Mesodermal cell (in vitro differentiated cells): ENCODE results near the gene MAN2A2.
"Not testable (repeated sequence)": the region's sequence is repeated elsewhere in the genome, so short reads cannot be mapped to it uniquely, and the experiment has no call there.

ENCODE experiments used
- H3K27ac ChIP-seq: 2 replicates; pipeline ENCODE4 v1.7.0; 2013; ENCODE audit warnings: mild to moderate bottlenecking, low read depth, low read length, moderate library complexity; ENCODE audit not compliant: severe bottlenecking
- H3K36me3 ChIP-seq: 2 replicates; pipeline ENCODE4 v1.7.1; 2013; ENCODE audit warnings: mild to moderate bottlenecking, low read length, moderate library complexity; ENCODE audit not compliant: control insufficient read depth, insufficient read depth
- H3K4me1 ChIP-seq: one replicate; pipeline ENCODE4 v1.7.1; 2013; ENCODE audit warnings: mild to moderate bottlenecking, low read length; ENCODE audit not compliant: insufficient read depth, control insufficient read depth, poor library complexity, severe bottlenecking
- H3K4me3 ChIP-seq: 2 replicates; pipeline ENCODE4 v1.7.0; 2013; ENCODE audit warnings: low read length, control low read depth, mild to moderate bottlenecking; ENCODE audit not compliant: insufficient read depth, poor library complexity, severe bottlenecking; ENCODE audit errors: extremely low read depth
- H3K9me3 ChIP-seq: 2 replicates; pipeline ENCODE4 v1.7.1; 2013; ENCODE audit warnings: mild to moderate bottlenecking, low read length, moderate library complexity; ENCODE audit not compliant: control insufficient read depth
- WGBS, 2 experiments: methylation state at CpG; one replicate each; pipeline ENCODE4 v1.1.5; 2013; ENCODE audit warnings: missing lambda C conversion rate in 2 of 2; ENCODE audit not compliant: insufficient coverage in 2 of 2; 5-methylcytosine and 5-hydroxymethylcytosine counted together

Gene MAN2A2

DNA sequence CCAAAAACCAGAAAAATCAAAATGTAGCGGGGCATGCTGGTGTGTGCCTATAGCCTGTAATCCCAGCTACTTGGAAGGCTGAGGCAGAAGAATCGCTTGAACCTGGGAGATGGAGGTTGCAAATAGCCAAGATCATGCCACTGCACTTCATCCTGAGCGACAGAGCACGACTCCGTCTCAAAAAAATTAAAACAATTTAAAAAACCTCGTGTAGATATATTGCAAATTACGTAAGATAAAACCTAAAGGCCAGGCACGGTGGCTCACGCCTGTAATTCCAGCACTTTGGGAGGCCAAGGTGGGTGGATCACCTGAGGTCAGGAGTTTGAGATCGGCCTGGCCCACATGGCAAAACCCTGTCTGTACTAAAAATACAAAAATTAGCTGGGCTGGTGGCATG is 23.7 kb downstream of the MAN2A2 start:
- not testable (repeated sequence) for H3K27ac ChIP-seq, H3K36me3 ChIP-seq, H3K4me3 ChIP-seq, H3K9me3 ChIP-seq, H3K4me1 ChIP-seq
- 95 to 96% methylated on average over 9 of the region's 10 CpGs for WGBS, 2 experiments

DNA sequence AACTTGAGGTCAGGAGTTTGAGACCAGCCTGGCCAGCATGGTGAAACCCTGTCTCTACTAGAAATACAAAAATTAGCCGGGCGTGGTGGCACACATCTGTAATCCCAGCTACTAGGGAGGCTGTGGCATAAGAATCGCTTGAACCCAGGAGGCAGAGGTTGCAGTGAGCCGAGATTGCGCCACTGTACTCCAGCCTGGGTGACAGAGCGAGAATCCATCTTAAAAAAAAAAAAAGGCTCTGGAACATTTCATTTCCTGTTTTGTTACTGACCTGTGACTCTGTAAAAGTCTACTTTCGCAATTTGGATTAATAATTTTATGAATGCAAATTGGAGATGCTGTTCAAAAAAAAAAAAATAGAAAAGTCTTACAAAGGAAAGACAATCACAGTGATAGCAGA is 25.0 kb downstream of the MAN2A2 start:
- WGBS, 2 experiments = 87 to 93% methylated on average over 4 to 6 of the region's 7 CpGs
- H3K4me3 ChIP-seq, H3K36me3 ChIP-seq, H3K9me3 ChIP-seq, H3K27ac ChIP-seq, H3K4me1 ChIP-seq: not testable (repeated sequence)

DNA sequence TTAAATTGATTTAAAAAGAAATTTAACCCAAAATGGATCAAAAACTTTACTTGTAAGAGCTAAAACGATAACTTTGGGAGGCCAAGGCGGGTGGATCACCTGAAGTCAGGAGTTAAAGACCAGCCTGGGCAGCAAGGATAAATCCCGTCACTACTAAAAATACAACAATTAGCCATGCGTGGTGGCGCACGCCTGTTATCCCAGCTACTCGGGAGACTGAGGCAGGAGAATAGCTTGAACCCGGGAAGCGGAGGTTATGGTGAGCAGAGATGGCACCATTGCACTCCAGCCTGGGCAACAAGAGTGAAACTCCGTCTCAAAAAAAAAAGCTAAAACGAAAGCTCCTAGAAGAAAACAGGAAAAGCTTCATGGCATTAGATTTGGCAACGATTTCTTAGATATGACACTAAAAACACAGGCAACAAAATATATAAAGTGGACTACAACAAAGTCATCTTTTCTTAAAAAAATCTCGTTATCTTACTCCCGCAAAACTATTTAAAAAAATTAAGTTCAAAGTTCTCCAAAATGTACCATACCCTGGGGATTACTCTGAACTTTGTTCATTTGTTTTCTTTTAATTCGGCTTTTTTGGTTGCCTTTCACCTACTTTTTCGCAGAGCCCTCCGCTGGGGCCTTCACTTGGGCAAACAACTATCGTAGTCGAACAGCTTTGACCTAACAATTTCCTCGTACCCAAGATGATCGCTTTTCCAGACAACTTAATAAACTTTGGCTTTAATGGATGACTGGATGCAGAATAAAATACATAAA is 26.3 kb downstream of the MAN2A2 start:
- H3K4me1 ChIP-seq = peaks cover 4% of the 10 kb centered on the region
- 95 to 96% methylated on average over 16 of the region's 21 CpGs for WGBS, 2 experiments
- H3K36me3 ChIP-seq = no peaks in the 10 kb centered on the region
- no peak overlapping the region for H3K4me3 ChIP-seq
- no peak overlapping the region for H3K27ac ChIP-seq
- H3K9me3 ChIP-seq = no peaks in the 10 kb centered on the region

DNA sequence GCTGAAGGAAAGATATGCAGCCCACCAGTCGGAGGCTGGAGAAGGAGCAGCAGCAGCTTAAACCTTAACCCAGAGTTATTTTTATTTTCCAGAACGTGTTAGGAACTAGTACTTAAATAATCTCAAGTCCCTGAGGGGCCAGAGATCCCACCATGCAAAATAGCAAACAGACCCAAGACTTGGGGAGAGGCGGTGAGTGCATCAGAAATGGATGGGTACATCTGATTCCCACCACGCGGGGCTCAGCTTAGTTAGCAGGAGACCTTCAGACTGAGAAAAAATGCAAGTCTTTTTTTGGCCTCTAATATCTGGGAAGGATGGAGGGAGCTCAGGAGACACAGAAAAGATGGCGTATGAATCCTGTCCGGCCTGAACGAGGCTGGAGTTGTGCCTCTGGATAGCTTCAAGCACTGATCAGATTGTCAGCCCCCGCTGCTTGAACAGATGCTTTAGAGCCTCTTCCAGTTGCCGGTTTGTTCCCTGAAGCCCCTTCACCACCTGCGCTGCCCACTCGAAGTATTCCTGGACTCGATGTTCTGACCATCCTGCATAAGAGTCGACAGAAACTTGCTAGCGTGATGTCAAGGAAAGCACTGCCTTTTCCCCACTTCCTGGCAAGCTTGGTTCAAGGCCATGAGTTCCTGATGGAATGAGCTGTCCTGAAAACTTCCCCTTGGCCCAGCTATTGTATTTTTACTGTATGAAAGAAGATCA is 27.9 kb downstream of the MAN2A2 start:
- Histone ChIP-seq H3K4me3 (peak overlapping the region; percentile 81), H3K9me3 (no peaks in the 10 kb centered on the region), H3K4me1 (peaks cover 9% of the 10 kb centered on the region), H3K27ac (no peak overlapping the region), H3K36me3 (no peaks in the 10 kb centered on the region)
- WGBS, 2 experiments = 94 to 95% methylated on average over 14 of the region's 15 CpGs

DNA sequence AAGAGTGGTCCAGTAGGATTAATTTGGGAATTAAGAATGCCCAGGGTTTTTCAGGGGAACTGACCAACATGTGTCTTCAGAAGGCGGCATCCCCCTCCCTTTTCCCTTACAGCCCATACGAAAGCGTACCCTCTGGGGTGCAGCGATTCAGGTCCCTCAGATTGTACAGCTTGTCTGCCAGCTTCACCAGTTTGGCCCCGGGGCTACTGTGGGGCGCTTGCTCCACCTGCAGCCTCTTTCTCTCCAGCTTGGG is 28.4 kb downstream of the MAN2A2 start:
- H3K36me3 ChIP-seq = peaks cover 2% of the 10 kb centered on the region
- no peaks in the 10 kb centered on the region for H3K9me3 ChIP-seq
- no peak overlapping the region for H3K27ac ChIP-seq
- peak overlapping the region; percentile 81 for H3K4me3 ChIP-seq
- WGBS, 2 experiments = 27 to 32% methylated on average over 5 to 6 of the region's 6 CpGs
- H3K4me1 ChIP-seq = peaks cover 13% of the 10 kb centered on the region

DNA sequence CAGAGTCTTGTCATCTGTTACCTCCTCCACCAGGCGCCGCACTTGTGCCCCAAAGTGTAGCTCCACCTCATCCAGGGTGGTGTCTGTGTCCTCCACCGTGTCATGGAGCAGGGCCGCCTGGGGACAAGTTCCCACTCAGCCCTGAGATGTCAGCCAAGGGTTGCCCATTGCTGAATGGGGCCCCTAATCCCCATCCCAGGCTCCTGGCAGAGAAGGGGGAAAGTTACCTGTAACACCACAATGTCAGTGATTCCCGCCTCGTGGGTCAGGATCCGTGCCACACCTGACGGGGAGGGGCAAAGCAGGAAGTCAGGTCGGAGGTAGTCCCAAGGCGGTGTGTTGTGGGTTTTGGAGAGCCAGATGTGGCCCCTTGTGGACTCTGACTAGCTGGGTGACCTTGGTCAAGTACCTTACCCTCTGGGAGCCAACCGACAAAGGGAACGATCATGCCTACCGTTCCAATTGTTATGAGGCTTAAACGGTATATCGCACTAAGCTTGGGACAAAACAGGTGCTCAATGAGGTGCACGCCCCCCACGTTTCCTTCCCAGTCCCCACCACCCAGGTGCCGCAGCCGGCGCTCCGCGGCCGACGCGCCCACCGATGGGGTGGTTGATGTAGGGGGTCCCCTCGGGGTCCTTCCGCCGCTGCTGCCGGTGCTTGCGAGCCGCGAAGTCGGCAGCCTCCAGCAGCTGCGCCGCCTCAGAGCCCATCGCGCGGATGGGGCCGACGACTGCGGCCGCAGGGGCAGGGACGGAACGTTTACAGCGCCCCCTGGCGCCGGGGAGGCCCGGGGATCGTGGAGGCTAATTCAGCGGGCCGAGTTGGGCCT is 28.9 kb downstream of the MAN2A2 start, which contains the start of gene HDDC3:
HDDC3 (minus strand) TSS at position 722 of the 832 bp plus-strand sequence; CDS start at position 713, 9 bp downstream.
- no peak within 1 kb of the TSS for H3K27ac ChIP-seq
- peak within 1 kb of the TSS; percentile 81 for H3K4me3 ChIP-seq
- H3K9me3 ChIP-seq = no peaks in the 10 kb centered on the region
- 0 to 1% methylated on average over 37 to 41 of the region's 52 CpGs for WGBS, 2 experiments
- peaks cover 8% of the 10 kb centered on the region for H3K36me3 ChIP-seq
- H3K4me1 ChIP-seq = peaks cover 13% of the 10 kb centered on the region

DNA sequence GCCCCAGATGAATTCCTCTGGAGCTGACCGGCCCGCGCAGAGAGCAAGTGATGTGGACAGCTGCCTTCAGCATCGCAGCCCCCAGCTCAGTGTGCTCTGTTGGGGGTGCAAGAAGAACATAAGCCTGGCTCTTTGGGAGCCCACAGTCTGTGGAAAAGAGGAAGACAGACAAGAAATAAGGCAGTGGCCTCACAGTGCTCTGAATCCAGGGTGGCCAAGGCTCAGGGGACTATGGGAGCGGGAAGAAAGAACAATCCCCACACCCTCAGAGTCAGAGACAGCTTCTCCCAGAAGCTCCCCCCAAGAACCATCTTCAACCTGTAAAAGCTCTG is 29.5 kb downstream of the MAN2A2 start:
- Histone ChIP-seq H3K9me3 (no peaks in the 10 kb centered on the region), H3K27ac (no peak overlapping the region), H3K36me3 (peaks cover 14% of the 10 kb centered on the region), H3K4me1 (peaks cover 13% of the 10 kb centered on the region), H3K4me3 (peak overlapping the region; percentile 81)
- WGBS, 2 experiments = 6 to 19% methylated on average over 4 to 5 of the region's 5 CpGs

DNA sequence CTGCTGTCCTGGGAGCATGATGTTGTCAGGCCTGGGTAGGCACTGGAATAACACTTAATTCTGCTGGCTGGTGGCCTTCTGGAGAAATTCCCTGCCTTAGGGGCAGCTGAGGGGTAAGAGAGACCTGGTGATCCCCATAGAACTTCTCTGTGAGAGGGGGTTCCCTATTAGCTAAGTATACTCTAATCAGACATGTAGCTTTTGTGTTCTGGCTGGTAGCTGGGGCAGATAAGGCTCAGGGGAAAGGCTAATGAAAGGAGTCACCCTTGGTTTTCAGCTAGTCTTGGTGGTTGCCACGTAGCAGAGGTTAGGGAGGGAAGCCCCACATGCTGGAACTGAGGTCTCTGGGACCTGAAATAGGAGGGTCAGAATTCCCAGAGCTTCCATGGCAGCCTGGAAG is 30.2 kb downstream of the MAN2A2 start:
- Histone ChIP-seq H3K4me1 (peaks cover 13% of the 10 kb centered on the region), H3K9me3 (no peaks in the 10 kb centered on the region), H3K27ac (no peak overlapping the region), H3K36me3 (peaks cover 20% of the 10 kb centered on the region), H3K4me3 (no peak overlapping the region)
- 89 to 93% methylated on average over 1 of the region's 1 CpG for WGBS, 2 experiments

DNA sequence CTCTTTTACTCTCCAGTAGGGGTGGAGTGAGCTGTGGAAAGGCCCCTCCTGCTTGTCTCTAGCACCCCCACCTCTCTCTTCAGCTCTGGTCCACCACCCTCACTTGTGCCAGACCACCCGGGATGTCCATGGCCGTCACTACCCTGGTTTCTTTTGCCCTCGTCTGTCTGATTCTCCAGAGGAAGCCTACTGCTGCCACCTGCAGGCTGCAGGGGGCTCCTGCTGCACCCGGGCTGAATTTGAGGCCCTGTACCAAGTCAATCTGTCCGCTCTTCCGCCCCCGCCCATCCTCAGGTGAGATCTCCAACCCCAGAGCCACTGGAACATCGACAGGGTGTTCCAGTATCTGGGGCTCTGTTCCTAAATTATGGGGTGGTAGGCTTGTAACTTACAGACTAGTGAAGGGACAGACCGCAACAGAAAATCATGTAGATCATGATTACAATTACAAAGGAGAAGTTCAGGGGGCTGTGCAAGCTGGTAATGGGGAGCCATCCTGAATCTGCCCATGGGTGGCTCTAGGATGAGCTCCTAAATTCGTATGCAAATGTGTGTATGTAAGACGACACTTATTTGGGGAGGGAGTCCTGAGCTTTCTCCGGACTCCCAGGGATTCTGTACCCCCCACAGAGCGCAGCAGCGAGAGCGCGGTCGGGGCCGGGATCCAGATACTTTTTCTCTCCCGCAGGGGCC is 31.3 kb downstream of the MAN2A2 start:
- Histone ChIP-seq H3K27ac (no peak overlapping the region), H3K4me1 (peaks cover 13% of the 10 kb centered on the region), H3K36me3 (peaks cover 30% of the 10 kb centered on the region), H3K9me3 (no peaks in the 10 kb centered on the region), H3K4me3 (peak overlapping the region; percentile 65)
- WGBS, 2 experiments = 3 to 5% methylated on average over 13 to 17 of the region's 19 CpGs

DNA sequence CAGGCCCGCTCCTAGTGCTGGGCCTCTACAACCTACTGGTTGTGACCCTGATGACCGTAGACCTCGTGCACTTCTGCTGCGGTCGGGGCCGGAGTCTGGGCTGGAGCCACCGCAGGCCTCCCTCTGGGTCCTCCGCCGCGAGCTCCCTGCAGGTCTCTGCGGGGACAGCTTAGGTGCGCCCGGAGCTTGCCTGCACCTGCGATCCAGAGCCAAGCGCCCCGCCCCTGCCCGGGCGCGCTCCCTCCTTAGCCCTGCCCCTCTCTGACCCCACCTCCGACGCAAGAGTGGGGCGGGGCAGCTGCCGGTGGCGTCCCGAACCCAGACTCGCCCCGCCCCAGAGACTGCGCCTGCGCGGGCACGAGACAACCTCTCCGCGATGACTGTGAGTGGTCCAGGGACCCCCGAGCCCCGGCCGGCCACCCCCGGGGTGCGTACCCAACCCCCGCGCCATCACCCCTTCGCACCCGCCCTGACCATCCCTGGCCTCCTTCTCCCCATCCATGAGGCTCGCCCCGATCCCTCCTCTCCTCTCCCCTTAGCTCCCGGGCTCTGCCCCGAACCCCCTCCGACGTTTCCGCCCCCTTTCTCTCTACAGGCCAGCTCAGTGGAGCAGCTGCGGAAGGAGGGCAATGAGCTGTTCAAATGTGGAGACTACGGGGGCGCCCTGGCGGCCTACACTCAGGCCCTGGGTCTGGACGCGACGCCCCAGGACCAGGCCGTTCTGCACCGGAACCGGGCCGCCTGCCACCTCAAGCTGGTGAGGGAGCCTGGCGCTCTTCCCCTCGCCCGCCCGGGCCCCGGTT is 32.0 kb downstream of the MAN2A2 start, which contains the start of gene UNC45A:
UNC45A (plus strand) TSS at position 337 of the 803 bp plus-strand sequence; CDS start at position 377, 40 bp downstream.
- no peak within 1 kb of the TSS for H3K27ac ChIP-seq
- peaks cover 13% of the 10 kb centered on the region for H3K4me1 ChIP-seq
- peaks cover 37% of the 10 kb centered on the region for H3K36me3 ChIP-seq
- peak within 1 kb of the TSS; percentile 65 for H3K4me3 ChIP-seq
- no peaks in the 10 kb centered on the region for H3K9me3 ChIP-seq
- 1 to 2% methylated on average over 40 to 53 of the region's 65 CpGs for WGBS, 2 experiments
